Measurements from ENCODE around the gene STX1B.

STX1B gene

DNA sequence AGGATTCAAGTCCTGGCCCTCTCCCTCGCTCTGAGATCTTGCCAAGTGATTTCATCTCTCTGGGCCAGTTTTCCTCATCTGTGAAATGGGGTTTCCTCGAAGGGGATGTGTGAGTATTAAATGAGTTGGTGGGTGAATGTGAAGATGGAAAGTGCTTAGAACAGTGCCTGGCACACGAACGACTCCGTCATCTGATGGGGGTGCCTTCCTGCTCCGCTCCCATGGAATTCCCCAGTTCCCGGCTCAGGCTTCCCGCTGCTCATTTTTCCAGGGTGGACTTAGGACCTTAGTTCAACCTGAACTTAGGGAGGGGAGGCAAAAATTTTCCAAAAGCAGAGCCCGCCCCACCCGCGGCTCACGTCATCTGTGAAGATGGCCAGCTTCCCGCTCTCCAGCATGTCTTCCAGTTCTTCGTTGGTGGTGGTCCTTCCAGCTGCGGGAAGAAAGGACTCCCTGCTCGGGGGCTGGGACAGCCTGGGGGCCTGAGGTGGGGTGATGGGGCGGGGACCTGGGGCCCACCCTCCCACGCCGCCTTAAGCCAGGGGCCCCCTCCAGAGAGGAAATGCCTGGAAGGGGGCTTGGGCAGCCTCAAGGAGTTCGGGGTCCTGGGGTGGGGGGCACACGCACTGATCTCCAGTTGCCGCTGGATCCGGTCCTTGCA is 14.0 kb downstream of the STX1B start:
- DNase-seq (ENCODE audit: low spot score), result no peak

DNA sequence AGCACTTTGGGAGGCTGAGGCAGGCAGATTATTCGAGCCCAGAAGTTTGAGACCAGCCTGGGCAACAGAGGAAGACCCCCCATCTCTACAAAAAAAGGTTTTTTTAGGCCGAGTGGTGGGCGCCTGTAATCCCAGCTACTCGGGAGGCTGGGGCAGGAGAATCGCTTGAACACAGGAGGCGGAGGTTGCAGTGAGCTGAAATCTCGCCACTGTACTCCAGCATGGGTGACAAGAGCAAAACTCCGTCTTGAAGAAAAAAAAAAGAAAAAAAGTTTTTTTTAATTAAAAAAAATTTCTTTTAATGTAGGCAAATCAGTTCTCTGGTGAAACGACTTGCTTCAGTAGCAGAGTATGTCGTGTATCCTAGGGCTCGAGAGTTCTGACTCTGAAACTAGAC is 14.5 kb downstream of the STX1B start:
- no peak for DNase-seq (ENCODE audit: low spot score)

DNA sequence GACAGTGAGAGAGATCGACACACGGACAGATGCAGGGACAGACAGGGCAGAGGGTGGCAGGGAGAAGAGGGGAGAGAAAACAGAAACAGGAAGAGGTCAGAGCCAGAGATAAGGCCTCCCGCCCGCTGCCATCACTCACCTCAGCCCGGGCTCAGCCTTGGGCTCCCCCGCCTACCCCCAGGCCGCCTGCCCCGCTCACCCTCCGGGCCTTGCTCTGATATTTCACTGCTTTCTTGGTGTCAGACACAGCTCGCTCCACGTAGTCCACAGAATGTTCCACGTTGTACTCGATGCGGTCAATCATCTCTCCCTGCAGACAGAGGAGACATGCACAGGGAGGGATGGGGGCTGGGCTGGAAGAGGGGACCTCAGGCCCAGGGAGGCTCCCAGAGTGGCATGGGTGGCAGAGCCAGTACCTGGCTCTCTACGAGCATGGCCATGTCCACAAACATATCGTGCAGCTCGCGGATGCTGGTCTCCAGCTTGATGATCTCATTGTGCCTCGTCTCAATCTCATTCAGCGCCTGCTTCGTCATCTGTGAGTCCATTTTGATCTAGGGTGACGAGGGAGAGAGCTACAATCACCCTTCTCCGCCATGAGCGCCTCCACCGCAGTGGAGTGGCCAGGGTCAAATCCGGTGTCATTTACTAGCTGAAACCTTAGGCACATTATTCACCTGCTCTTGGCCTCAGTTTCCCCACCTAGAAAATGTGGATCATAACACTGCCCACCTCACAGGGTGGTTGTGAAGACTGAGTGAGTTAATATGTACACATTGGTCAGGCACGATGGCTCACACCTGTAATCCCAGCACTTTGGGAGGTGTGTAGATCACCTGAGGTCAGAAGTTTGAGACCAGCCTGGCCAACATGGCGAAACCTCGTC is 17.3 kb downstream of the STX1B start:
- no peak for DNase-seq (ENCODE audit: low spot score)

DNA sequence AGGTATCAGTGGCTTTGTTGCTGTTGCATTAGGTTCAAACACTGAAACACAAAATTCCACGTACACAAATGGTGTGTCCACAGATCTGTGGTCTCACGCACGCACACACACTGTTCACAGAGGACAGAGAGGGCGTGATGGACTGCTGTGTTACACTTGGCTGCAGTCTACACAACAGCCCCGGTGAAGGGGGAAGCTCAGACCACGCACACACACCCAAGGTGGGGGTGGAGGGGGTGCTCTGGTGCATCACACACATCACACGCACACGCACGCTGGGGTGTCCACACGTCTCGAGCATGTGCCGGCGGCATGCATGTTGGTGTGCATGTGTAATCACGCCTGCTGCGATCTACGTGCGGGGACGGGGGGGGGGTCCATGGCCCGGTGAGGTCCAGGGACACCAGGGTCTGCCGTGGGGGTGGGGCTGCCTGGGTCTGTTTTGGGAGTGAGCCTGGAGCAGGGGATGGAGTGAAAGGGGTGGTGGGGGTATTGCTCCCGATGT is 18.1 kb downstream of the STX1B start:
- no peak for DNase-seq (ENCODE audit: low spot score)

DNA sequence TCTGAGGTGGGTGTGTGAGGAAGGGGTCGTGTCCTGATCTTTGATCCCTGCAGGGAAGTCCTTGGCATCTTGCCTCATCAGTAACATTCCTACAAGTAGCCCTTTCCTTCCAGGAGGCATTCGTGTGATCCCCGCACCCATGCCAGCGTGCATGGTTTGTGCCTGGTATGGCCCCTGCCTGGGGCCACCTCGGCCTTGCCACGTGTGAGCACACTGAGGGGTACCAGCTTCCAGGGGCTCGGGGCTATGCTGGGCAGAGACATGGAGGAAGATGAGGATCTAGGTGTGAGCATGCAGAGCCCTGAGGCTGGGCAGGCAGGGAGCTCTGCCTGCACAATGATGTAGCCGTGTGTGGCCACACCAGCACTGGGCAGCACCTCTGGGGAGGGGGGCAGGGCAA is 19.4 kb downstream of the STX1B start:
- no peak for DNase-seq (ENCODE audit: low spot score)

DNA sequence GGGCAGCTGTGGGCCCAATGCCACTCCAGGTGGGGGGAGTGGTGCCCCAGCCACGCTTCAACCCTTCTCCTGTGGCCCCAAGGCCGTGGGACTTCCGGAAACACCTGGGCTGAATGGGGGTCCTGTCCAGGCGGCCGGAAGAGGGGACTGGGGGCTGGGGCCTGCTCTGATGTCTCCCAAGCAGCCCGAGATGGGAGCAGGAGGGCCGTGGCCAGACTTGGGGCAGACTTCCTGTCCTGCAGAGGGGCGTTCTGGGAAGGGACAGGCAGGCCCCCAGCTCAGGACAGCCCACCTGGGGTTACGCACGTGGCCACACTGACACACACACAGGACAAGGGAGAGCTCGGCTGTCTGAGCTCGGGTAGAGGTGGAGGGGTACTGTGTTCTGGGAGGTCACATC is 20.3 kb downstream of the STX1B start:
- no peak for DNase-seq (ENCODE audit: low spot score)

DNA sequence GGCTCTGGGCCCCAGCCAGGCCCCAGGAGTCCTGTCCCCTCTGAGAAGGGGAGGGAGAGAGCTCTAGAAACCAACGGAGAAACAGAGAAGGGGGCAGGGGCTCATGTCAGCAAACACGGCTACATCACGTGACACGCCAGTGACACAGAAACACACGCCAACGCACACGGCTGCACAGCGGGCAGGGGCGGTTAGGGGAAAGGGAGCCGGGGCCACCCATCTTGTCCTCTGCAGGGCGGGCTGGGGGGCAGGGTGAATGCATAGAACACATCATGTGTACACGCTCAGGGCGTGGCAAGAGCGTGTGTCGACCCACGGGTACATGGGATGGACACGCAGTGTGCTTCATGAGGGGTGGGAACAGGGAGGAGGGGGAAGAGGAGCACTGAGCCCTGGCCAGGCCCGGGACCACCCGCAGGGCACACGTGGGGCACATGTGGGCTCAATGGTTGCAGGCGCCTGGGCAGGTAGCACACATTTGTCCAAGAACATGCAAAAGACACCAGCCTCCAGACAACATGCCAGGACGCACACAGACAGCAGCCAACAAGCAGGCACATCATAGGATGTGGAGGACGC is 20.9 kb downstream of the STX1B start:
- DNase-seq (ENCODE audit: low spot score), result no peak

DNA sequence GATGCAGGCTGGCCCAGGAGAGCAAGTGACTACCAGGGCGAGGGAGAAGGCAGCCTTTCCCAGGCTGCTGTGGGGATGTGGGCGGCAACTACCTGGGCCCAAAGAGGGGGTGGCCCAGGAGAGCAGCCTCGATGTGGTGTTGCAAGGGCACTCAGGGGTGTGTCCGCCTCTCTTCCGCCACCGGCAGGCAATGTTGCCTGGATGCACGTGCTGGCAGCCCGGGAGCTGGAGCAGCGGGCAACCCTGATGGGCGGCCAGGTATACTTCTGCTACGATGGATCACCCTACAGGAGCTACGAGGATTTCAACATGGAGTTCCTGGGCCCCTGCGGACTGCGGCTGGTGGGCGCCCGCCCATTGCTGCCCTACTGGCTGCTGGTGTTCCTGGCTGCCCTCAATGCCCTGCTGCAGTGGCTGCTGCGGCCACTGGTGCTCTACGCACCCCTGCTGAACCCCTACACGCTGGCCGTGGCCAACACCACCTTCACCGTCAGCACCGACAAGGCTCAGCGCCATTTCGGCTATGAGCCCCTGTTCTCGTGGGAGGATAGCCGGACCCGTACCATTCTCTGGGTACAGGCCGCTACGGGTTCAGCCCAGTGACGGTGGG is 22.8 kb downstream of the STX1B start:
- no peak for DNase-seq (ENCODE audit: low spot score)

DNA sequence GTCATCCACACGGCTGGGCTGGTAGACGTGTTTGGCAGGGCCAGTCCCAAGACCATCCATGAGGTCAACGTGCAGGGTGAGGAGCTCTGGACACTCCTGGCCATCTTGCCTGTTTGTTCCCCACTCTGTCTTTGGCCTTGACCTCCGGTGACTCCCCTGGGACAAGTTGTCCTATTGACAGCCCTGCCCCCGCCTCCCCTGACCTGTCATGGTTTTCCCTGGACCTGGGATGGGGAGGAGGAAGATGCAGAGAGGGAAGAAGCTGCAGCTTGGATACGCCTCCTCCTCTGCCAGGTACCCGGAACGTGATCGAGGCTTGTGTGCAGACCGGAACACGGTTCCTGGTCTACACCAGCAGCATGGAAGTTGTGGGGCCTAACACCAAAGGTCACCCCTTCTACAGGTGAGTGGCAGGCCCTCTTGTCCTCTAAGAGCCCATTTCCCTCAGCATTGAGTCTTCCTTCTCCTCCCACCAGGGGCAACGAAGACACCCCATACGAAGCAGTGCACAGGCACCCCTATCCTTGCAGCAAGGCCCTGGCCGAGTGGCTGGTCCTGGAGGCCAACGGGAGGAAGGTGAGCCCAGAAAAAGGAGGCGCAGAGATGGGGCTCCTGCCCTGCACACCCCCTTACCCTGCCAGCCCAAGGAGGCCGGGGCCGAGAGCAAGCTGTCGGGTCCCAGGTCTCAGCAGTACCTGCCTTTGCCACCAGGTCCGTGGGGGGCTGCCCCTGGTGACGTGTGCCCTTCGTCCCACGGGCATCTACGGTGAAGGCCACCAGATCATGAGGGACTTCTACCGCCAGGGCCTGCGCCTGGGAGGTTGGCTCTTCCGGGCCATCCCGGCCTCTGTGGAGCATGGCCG is 24.1 kb downstream of the STX1B start:
- DNase-seq (ENCODE audit: low spot score), result no peak

DNA sequence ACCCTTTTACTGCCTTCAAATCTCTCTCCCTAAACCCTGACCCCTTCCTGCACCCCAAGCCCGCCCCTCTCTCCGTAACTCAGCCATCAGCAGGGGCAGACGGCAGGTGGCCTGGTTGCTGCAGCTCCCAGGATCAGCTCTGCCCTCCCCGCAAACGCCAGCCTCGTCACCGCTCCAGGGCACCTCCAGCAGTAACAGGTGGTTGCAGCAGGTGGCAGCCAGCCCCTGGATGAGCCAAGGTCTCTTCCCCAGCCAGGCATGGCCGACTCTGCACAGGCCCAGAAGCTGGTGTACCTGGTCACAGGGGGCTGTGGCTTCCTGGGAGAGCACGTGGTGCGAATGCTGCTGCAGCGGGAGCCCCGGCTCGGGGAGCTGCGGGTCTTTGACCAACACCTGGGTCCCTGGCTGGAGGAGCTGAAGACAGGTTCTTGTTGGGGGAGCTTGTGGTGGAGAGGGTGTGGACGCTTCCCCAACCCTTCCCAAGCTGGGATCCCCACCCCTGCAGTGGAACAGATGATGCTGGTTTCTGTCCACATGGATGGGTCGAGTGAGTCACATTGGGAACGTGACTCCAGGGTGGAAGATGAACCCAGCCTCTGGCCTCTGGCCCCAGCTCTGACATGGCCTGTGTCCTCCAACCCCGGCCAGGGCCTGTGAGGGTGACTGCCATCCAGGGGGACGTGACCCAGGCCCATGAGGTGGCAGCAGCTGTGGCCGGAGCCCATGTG is 24.9 kb downstream of the STX1B start:
- peak; percentile 69 for DNase-seq (ENCODE audit: low spot score)

DNA sequence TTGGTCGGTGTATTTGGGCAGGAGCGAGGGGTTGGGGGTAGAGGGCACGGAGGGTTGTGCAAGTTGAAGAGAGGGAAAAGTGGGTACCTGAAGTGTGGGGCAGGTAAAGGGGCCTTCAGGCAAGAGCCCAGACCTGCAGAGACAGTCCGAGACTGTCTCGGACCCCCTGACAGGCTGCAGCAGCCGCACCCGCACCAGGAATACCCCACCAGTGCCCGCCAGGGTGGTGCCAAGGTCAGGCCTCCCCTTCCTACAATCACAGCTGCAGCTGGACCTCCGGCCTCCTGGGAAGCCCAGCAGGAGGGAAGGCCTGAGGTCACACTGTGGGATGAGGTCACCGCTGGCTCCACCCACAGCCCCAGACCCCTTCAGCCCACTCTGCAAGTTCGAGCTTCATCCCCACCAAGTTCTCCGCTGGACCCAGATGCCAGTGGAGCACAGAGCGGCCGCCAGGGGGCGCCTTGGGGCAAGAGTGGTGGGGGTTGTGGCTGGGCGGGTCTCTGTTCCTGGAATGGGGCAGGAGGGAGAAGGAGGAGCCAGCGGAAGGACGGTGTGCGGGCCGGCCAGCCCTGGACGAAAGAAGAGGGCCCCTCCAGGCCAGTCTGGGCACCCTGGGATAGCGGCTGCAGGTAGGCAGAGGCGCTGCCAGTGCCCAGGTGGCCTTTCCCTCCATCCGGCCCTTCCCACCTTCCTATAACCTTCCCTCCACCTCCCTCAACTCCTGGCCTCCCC is 25.6 kb downstream of the STX1B start, which contains the start of gene HSD3B7:
HSD3B7 (plus strand) TSS at position 539 of the 732 bp plus-strand sequence. CDS start 452 bp downstream, outside the sequence.
- peak; percentile 76 for DNase-seq (ENCODE audit: low spot score)

DNA sequence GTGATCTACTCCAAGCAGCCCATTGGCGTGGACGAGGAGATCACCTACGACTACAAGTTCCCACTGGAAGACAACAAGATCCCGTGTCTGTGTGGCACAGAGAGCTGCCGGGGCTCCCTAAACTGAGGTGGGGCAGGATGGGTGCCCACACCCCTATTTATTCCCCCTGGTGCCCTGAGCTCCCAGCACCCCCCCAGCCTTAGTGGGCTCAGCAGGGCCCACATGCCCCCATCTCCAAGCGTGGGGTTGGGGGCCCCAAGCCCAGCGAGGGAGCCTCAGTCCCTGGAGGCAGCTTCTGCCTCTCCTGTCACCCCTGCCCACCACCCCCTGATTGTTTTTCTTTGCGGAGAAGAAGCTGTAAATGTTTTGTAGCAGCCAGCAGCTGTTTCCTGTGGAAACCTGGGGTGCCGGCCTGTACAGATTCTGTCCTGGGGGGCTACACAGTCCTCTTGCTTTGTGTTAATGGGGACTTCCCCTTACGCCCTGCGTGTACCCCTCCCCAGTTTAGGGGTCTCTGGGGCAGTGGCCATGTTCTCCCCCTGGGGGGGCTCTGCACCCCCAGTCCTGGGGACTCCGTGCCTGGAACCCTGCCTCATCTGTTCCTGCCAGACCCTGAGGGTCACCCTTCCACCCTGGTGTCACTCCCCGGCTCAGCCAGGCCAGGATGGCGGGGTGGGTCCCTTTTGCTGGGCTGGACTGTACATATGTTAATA is 26.4 kb downstream of the STX1B start:
- no peak for DNase-seq (ENCODE audit: low spot score)

DNA sequence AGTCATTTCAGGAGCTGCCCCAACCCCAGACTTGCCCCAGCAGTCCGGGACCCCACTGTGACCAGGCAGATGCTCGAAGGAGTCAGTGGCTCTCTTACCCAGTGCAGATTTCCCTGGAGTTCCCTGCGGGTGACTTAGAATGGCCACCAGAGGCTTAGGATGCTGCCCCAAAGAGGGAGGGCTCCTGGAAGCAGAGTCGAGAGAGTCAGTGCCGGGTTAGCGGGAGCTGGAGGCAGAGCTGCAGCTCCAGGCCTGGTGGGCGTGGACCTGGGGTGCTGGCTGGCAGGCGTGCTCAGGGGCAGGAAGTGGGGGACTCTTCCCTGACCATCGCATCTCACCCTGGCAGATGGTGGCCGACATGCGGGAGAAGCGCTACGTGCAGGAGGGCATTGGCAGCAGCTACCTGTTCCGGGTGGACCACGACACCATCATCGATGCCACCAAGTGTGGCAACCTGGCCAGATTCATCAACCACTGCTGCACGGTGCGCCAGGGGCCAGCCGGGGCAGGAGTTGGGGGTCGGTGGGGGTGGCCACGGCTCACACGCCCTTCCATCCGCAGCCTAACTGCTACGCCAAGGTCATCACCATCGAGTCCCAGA is 27.0 kb downstream of the STX1B start:
- DNase-seq (ENCODE audit: low spot score), result peak; percentile 42

DNA sequence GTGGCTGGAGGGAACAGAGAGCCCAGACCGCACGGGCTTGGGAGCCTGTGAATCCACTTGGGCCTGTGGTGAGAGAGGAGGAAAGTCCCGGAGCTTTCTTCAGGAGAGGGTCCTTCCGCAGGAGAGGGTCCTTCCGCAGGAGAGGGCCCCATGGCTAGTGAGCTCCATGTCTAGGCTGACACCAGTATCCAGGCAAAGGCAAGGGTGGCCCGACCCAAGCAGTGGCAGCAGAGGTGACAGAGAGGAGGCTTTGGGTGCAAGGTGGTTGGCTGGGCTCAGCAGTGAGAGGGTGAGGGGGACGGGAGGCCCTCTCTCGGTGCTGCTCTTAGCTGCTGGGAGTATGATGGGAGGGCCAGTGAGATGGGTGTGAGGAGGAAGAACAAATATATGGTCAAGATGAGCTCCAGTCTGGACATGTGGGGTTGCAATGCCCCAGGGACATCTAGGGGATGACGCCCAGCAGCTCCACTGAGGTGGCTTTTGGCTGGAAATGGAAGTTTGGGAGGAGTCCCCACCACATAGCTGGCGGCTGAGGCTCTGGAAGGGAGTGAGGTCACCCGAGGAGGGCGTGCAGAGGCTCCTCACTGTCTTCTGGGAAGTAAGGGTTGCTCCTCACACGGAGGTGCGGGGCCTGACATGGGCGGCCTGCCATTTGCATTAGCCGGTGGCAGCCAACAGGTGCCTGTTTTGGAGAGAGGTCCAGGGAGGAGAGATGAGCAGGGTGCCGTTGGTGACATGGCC is 27.7 kb downstream of the STX1B start:
- no peak for DNase-seq (ENCODE audit: low spot score)

DNA sequence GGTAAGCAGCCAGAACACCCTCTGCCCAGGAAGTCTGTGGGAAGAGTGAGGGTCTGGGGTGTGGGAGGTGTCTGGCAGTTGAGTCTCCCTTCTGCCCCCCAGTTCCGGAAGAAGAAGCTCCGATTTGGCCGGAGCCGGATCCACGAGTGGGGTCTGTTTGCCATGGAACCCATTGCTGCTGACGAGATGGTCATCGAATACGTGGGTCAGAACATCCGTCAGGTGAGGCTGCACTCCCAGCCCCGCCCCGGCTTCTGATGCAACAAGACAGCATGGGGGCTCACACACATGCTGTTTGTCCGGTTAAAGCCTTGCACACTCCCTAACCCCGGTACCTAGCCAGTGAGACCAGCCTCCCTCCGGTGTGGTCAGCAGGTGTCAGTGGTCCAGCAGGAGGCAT is 29.5 kb downstream of the STX1B start:
- DNase-seq (ENCODE audit: low spot score), result no peak

DNA sequence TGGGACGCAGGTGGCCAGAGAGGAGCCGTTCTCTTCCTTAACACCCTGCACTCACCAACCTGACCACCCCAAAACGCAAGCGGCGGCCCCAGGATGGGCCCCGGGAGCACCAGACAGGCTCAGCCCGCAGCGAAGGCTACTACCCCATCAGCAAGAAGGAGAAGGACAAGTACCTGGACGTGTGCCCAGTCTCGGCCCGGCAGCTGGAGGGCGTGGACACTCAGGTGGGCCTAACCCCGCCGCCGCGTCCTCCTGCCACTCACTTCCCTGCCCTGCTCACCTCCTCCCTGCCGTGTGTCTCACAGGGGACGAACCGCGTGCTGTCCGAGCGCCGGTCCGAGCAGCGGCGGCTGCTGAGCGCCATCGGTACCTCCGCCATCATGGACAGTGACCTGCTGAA is 30.0 kb downstream of the STX1B start:
- no peak for DNase-seq (ENCODE audit: low spot score)

DNA sequence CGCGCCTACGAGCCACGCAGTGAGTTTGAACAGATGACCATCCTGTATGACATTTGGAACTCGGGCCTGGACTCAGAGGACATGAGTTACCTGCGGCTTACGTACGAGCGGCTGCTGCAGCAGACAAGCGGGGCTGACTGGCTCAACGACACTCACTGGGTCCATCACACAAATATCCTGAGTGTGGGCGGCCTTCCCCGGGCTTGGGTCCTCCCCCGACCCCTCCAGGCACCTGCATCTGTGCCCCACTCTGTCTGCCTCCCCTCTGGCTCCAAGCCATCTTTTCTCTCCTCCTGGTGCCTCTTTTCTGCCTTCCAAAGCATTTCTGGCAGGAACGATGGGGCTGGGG is 30.4 kb downstream of the STX1B start:
- DNase-seq (ENCODE audit: low spot score), result no peak

All from cerebellar cortex (tissue), 1 donor.